GM21619 (cell line): ENCODE measurements around the gene SRRM2.
"Not testable (repeated sequence)": the region's sequence is repeated elsewhere in the genome, so short reads cannot be mapped to it uniquely, and the experiment has no call there.

ENCODE experiments used
- ATAC-seq: cut with Tn5 transposase; IDR thresholded peaks from one replicate; pipeline ENCODE4 v1.9.1; 2021; ENCODE audit not compliant: unreplicated experiment

Gene SRRM2

GRCh38 chr16:2713985-2714774 is 38.3 kb upstream of the SRRM2 start:
- no peak for ATAC-seq

GRCh38 chr16:2715064-2715463 is 37.4 kb upstream of the SRRM2 start:
- ATAC-seq, result no peak

- no peak for ATAC-seq
Observed at GRCh38 chr16:2715519-2715918, 36.9 kb upstream of the SRRM2 start.

GRCh38 chr16:2715966-2716885 is 36.2 kb upstream of the SRRM2 start:
- no peak for ATAC-seq

- ATAC-seq, result no peak
Observed at GRCh38 chr16:2716948-2717347, 35.5 kb upstream of the SRRM2 start.

GRCh38 chr16:2717383-2718263 is 34.8 kb upstream of the SRRM2 start:
- ATAC-seq, result no peak

- ATAC-seq, result no peak
Observed at GRCh38 chr16:2719328-2720063, 32.9 kb upstream of the SRRM2 start.

GRCh38 chr16:2720064-2720457 is 32.4 kb upstream of the SRRM2 start, which contains the start of gene PRSS27:
Gene PRSS27, minus strand, starts transcription at chr16:2720224. Its CDS starts 64 bp downstream, at chr16:2720160.
- ATAC-seq, result no peak

- ATAC-seq, result peak; percentile 74
Observed at GRCh38 chr16:2720719-2721633, 31.5 kb upstream of the SRRM2 start.

- ATAC-seq, result not testable (repeated sequence)
Observed at GRCh38 chr16:2721634-2722173, 30.7 kb upstream of the SRRM2 start.

GRCh38 chr16:2724088-2724676 is 28.3 kb upstream of the SRRM2 start:
- ATAC-seq, result no peak

GRCh38 chr16:2724816-2725348 is 27.6 kb upstream of the SRRM2 start:
- no peak for ATAC-seq

- ATAC-seq, result no peak
Observed at GRCh38 chr16:2726923-2727322, 25.5 kb upstream of the SRRM2 start.

- ATAC-seq, result no peak
Observed at GRCh38 chr16:2728034-2728433, 24.4 kb upstream of the SRRM2 start.

GRCh38 chr16:2734844-2735515 is 17.5 kb upstream of the SRRM2 start:
- ATAC-seq, result no peak

GRCh38 chr16:2736476-2737237 is 15.8 kb upstream of the SRRM2 start:
- ATAC-seq, result no peak

GRCh38 chr16:2737238-2737605 is 15.2 kb upstream of the SRRM2 start:
- no peak for ATAC-seq
